Natural killer cell (primary cell): ENCODE data around the gene LRRC10B. TPM values are rescaled to one million over a fixed set of nuclear protein-coding genes. Genes with fewer than 3 reads are reported as not detected.
"Not testable (repeated sequence)": the region's sequence is repeated elsewhere in the genome, so short reads cannot be mapped to it uniquely, and the experiment has no call there.

Experiments
- ATAC-seq, 3 donors: fragments of 150-1000 bp in 2 of 3; fragments of 200-7000 bp in 1 of 3; cut with Tn5 transposase; 1 replicate in 1 of 3; 2 replicates in 2 of 3; pipeline ENCODE4 v1.10.0; 2021; ENCODE audit warnings: mild to moderate bottlenecking in 2 of 3, moderate library complexity in 2 of 3
- DNase-seq, 2 donors: peaks; one replicate each; pipeline versions ENCODE4 v3.0.0 to v3.0.0-alpha.2; 2013 to 2021; ENCODE audit warnings: mixed read lengths in 1 of 2
- H3K27ac ChIP-seq: one replicate; pipeline ENCODE4 v1.5.1; 2013; ENCODE audit warnings: mild to moderate bottlenecking, low read length
- H3K27me3 ChIP-seq: one replicate; pipeline ENCODE4 v1.6.1; 2013; ENCODE audit warnings: low read length; ENCODE audit not compliant: control insufficient read depth, insufficient read depth
- H3K36me3 ChIP-seq: one replicate; pipeline ENCODE4 v1.6.1; 2013; ENCODE audit warnings: low read length; ENCODE audit not compliant: control insufficient read depth, insufficient read depth
- H3K4me1 ChIP-seq: one replicate; pipeline ENCODE4 v1.6.1; 2013; ENCODE audit warnings: low read length; ENCODE audit not compliant: control insufficient read depth, insufficient read depth
- H3K4me3 ChIP-seq: one replicate; pipeline ENCODE4 v1.5.1; 2013; ENCODE audit warnings: low read length
- H3K9me3 ChIP-seq: one replicate; pipeline ENCODE4 v1.6.1; 2013; ENCODE audit warnings: low read length; ENCODE audit not compliant: control insufficient read depth, insufficient read depth
- H3K27ac Mint-ChIP-seq, 2 donors: one replicate each; pipeline ENCODE4 v1.8.0; 2022; ENCODE audit warnings: mild to moderate bottlenecking in 2 of 2, mixed read lengths in 2 of 2, moderate library complexity in 1 of 2
- H3K27me3 Mint-ChIP-seq, 2 donors: one replicate each; pipeline ENCODE4 v1.8.0; 2022; ENCODE audit warnings: low read depth in 2 of 2, mixed read lengths in 2 of 2
- H3K36me3 Mint-ChIP-seq: one replicate; pipeline ENCODE4 v1.8.0; 2022; ENCODE audit warnings: mixed read lengths
- H3K4me1 Mint-ChIP-seq, 2 donors: one replicate each; pipeline ENCODE4 v1.8.0; 2022; ENCODE audit warnings: mixed read lengths in 2 of 2
- H3K4me3 Mint-ChIP-seq: one replicate; pipeline ENCODE4 v1.8.0; 2022; ENCODE audit warnings: mild to moderate bottlenecking, moderate library complexity, mixed read lengths
- H3K9me3 Mint-ChIP-seq, 2 donors: one replicate each; pipeline ENCODE4 v1.8.0; 2022; ENCODE audit warnings: mixed read lengths in 2 of 2
- CTCF ChIP-seq: fragments of 200-600 bp; IDR thresholded peaks from one replicate; pipeline ENCODE4 v1.8.0; 2022; ENCODE audit warnings: antibody characterized with exemption
- WGBS: methylation state at CpG from one replicate; pipeline ENCODE4 v1.1.7; 2013; ENCODE audit warnings: missing lambda C conversion rate; ENCODE audit not compliant: insufficient coverage; 5-methylcytosine and 5-hydroxymethylcytosine counted together
- intact Hi-C: fragments of 100-400 bp; cut with micrococcal nuclease; formaldehyde crosslinking; loops from one replicate; pipeline ENCODE4 v1.14.2; 2022
- total RNA-seq, 4 donors: library from RNA; stranded (reverse); fragments of 120-200 nt in 1 of 4; gene quantifications; one replicate each; pipeline versions ENCODE4 v1.2.3 to v1.2.4, GENCODE V29; 2013 to 2022

Gene LRRC10B
- total RNA-seq, result not detected
- not detected for total RNA-seq (2013)

DNA sequence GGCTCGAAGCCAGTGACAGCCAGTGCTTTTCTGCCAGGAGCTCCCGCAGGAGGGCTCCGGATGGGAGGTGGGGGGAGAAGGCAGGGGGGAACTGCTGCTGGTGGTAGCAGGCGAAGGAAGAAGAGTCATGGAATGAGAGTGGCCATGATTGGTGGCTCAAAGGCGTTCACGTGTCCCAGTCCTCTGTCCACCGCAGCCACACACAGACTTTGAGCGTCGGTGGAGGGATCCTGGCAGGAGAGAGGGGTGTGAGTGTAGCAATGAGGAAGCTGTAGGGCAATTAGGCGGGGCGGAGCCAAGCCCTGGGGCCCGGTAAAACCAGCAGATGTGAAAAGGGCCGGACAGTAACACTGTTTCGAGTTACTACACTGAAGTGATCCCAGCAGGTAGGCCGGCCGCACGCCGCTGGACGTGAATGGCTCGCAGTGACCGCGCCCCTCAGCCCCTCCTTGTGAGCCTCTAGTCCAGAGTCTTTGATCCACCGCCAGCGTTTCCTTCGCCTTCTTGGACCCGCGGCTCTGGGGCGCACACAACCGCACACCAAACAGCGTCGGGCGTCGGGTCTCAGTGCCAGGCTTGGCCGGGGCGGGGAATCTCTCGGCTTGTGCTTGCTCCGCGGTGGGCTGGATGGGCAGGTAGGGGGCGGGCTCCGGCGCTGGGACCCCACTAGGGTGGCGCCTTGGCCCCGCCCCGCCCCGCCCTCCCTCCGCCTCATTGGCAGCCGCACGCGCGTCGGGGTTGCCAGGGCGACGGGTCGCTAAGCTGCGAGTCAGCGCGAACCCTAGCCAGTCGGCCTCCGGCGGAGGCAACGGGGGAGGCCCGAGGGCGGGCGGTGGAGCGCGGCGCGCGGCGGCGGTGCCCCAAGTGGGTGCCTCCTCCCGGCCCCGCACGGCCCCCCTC, at the start of gene LRRC10B:
Gene LRRC10B (plus strand): TSS at position 788 of the 900 bp plus-strand sequence. CDS start 250 bp downstream, outside the sequence.
- Histone ChIP-seq H3K27ac (no peak within 1 kb of the TSS), H3K4me3 (no peak within 1 kb of the TSS), H3K27me3 (peaks cover 15% of the 10 kb centered on the region), H3K4me1 (peaks cover 9% of the 10 kb centered on the region), H3K9me3 (no peaks in the 10 kb centered on the region), H3K36me3 (no peaks in the 10 kb centered on the region)
- no peaks in the 10 kb centered on the region for H3K36me3 Mint-ChIP-seq
- WGBS, result 2% methylated on average over 74 of the region's 74 CpGs
- intact Hi-C loops, result no loop called here
- peak in 1 of 2 donors; percentile 33 for DNase-seq
- TF ChIP-seq CTCF, result no peak
- no peaks in the 10 kb centered on the region for H3K9me3 Mint-ChIP-seq
- peak within 1 kb of the TSS; percentile 55 for H3K4me3 Mint-ChIP-seq
- H3K27ac Mint-ChIP-seq, result no peak within 1 kb of the TSS
- peaks cover 5% of the 10 kb centered on the region in 2 donors for H3K4me1 Mint-ChIP-seq
- peak in 2 of 3 donors; percentile 11 to 28 for ATAC-seq
- peaks cover 29 to 37% of the 10 kb centered on the region in 2 donors for H3K27me3 Mint-ChIP-seq

- Histone ChIP-seq H3K4me3 (no peak overlapping the region), H3K27me3 (no peaks in the 10 kb centered on the region), H3K4me1 (no peaks in the 10 kb centered on the region), H3K27ac (no peak overlapping the region), H3K9me3 (no peaks in the 10 kb centered on the region), H3K36me3 (no peaks in the 10 kb centered on the region)
- H3K9me3 Mint-ChIP-seq, result no peaks in the 10 kb centered on the region
- no peak overlapping the region for H3K4me3 Mint-ChIP-seq
- TF ChIP-seq CTCF, result no peak
- ATAC-seq (no peak), DNase-seq (no peak)
- intact Hi-C loops, result no loop called here
- H3K36me3 Mint-ChIP-seq, result no peaks in the 10 kb centered on the region
- peaks cover 4 to 19% of the 10 kb centered on the region in 2 donors for H3K4me1 Mint-ChIP-seq
- 96% methylated on average over 3 of the region's 3 CpGs for WGBS
- no peak overlapping the region for H3K27ac Mint-ChIP-seq
- H3K27me3 Mint-ChIP-seq, result no peaks in the 10 kb centered on the region
Measured at GRCh38 chr11:61460474-61460881, 48.1 kb upstream of the LRRC10B start.

DNA sequence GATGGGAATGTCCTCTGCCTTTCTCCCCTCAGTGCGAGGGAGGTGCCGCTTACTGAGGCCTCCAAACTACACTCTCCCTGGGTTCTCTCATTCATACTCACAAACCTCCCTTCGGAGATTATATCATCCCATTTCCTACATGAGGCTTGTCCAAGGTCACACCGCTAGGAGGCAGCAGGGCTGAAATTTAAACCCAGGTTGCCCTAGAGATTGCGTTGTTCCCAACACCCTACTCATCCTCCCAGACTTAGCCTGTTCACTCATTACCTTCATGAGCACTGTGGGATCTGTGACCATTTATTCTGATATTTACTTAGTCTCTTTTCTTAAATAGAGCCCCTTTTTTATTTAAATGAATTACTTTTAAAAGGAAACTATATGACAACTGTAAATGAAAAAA, 47.6 kb upstream of the LRRC10B start:
- no peak for DNase-seq
- Histone ChIP-seq H3K9me3 (no peaks in the 10 kb centered on the region), H3K4me1 (no peaks in the 10 kb centered on the region), H3K27ac (no peak overlapping the region), H3K27me3 (no peaks in the 10 kb centered on the region), H3K4me3 (no peak overlapping the region), H3K36me3 (no peaks in the 10 kb centered on the region)
- H3K36me3 Mint-ChIP-seq, result no peaks in the 10 kb centered on the region
- no peak overlapping the region for H3K27ac Mint-ChIP-seq
- peaks cover 4 to 14% of the 10 kb centered on the region in 2 donors for H3K4me1 Mint-ChIP-seq
- 97% methylated on average over 5 of the region's 5 CpGs for WGBS
- no peaks in the 10 kb centered on the region for H3K27me3 Mint-ChIP-seq
- no peak for ATAC-seq
- intact Hi-C loops, result no loop called here
- no peaks in the 10 kb centered on the region for H3K9me3 Mint-ChIP-seq
- no peak for TF ChIP-seq CTCF
- H3K4me3 Mint-ChIP-seq, result no peak overlapping the region

DNA sequence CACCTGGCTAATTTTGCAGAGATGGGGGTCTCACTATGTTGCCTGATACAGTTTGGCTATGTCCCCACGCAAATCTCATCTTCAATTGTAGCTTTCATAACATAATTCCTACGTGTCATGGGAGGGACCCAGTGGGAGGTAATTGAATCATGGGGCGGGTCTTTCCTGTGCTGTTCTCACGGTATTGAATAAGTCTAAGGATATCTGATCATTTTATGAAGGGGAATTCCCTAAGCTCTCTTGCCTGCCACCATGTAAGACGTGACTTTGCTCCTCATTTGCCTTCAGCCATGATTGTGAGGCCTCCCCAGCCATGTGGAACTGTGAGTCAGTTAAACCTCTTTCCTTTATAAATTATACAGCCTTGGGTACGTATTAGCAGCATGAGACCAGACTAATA, 40.9 kb upstream of the LRRC10B start:
- 89% methylated on average over 5 of the region's 6 CpGs for WGBS
- H3K36me3 Mint-ChIP-seq, H3K9me3 ChIP-seq, DNase-seq, intact Hi-C loops, H3K27ac Mint-ChIP-seq, H3K4me3 Mint-ChIP-seq, H3K4me1 ChIP-seq, H3K27ac ChIP-seq, ATAC-seq, H3K27me3 ChIP-seq, H3K27me3 Mint-ChIP-seq, H3K9me3 Mint-ChIP-seq, H3K4me3 ChIP-seq, H3K4me1 Mint-ChIP-seq: not testable (repeated sequence)
- H3K36me3 ChIP-seq, result peaks cover 14% of the 10 kb centered on the region
